HFFc6 (cell line): Measurements from ENCODE around the gene SNAP47. TPM values are rescaled to one million over a fixed set of nuclear protein-coding genes. Genes with fewer than 3 reads are reported as not detected.

Experiments used
- DNase-seq: peaks from one replicate; pipeline ENCODE4 v3.0.0-alpha.2; 2018
- H3K27ac Mint-ChIP-seq: 2 replicates; pipeline ENCODE4 v1.8.0; 2020; ENCODE audit warnings: mild to moderate bottlenecking, mixed read lengths
- H3K27me3 Mint-ChIP-seq: 2 replicates; pipeline ENCODE4 v1.8.0; 2021; ENCODE audit warnings: mild to moderate bottlenecking, moderate library complexity, mixed read lengths; ENCODE audit not compliant: insufficient read depth
- H3K36me3 Mint-ChIP-seq: 2 replicates; pipeline ENCODE4 v1.8.0; 2021; ENCODE audit warnings: low read depth, mixed read lengths
- H3K4me1 Mint-ChIP-seq: 2 replicates; pipeline ENCODE4 v1.8.0; 2020; ENCODE audit warnings: low read depth, mixed read lengths
- H3K4me3 Mint-ChIP-seq: 2 replicates; pipeline ENCODE4 v1.8.0; 2020; ENCODE audit warnings: mild to moderate bottlenecking, moderate library complexity, mixed read lengths
- H3K9me3 Mint-ChIP-seq: 2 replicates; pipeline ENCODE4 v1.8.0; 2020; ENCODE audit warnings: mild to moderate bottlenecking, mixed read lengths
- total RNA-seq, 6 experiments: library from RNA; stranded (reverse); fragmentation: NEBNext Ultra II Directional; extraction: Animal tissue kit (Norgen Biotek cat#: 25700); gene quantifications; 2 replicates in 1 of 6; 3 replicates in 5 of 6; pipeline ENCODE4 v1.2.3, GENCODE V29; 2021
- TF ChIP-seq, protein P1 (sequence below): fragments of 200-600 bp; sonication (generic); IDR thresholded peaks from 2 replicates; pipeline ENCODE4 v1.5.0; 2021; ENCODE audit warnings: antibody characterized with exemption, mild to moderate bottlenecking

SNAP47 gene
- total RNA-seq, 6 experiments from 2014 or later = 27.0 to 31.2 (median 30.4) TPM

DNA sequence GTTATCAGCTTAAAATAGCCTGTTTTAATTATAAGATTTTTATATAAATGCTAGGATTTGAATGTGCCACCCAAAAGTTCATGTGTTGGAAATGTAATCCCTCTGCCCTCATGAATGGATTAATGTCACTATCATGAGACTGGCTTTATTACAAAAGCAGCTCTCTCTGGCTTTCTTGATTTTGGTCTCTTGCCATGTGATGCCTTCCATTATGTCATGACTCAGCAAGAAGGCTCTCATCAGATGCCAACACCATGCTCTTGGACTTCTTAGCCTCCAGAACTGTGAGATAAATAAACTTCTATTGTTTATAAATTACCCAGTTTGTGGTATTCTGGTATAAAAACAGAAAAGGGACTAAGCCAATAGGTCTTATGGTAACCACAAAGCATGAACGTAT is 73.3 kb downstream of the SNAP47 start:
- Mint-ChIP-seq H3K4me1 (peaks cover 23% of the 10 kb centered on the region), H3K27ac (no peak overlapping the region), H3K4me3 (no peak overlapping the region), H3K27me3 (peaks cover 2% of the 10 kb centered on the region; the same call in 1 of the 2 replicates), H3K9me3 (peaks cover 14% of the 10 kb centered on the region), H3K36me3 (no peaks in the 10 kb centered on the region)
- DNase-seq = no peak
- TF ChIP-seq, protein P1, sequence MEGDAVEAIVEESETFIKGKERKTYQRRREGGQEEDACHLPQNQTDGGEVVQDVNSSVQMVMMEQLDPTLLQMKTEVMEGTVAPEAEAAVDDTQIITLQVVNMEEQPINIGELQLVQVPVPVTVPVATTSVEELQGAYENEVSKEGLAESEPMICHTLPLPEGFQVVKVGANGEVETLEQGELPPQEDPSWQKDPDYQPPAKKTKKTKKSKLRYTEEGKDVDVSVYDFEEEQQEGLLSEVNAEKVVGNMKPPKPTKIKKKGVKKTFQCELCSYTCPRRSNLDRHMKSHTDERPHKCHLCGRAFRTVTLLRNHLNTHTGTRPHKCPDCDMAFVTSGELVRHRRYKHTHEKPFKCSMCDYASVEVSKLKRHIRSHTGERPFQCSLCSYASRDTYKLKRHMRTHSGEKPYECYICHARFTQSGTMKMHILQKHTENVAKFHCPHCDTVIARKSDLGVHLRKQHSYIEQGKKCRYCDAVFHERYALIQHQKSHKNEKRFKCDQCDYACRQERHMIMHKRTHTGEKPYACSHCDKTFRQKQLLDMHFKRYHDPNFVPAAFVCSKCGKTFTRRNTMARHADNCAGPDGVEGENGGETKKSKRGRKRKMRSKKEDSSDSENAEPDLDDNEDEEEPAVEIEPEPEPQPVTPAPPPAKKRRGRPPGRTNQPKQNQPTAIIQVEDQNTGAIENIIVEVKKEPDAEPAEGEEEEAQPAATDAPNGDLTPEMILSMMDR = no peak

DNA sequence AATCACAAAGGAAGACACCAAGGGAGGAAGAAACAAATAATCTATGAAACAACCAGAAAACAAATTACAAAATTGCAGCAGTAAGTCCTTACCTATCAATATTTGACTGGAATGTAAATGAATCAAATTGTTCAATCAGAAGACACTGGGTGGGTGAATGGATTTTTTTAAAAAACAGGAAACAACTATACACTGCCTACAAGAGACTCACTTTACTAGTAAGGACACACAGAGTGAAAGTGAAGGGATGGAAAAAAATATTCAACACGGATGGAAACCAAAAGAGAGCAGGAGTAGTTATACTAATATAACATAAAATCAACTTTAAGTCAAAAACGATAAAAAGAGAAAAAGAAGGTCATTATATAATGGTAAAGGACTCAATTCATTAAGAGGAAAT is 73.8 kb downstream of the SNAP47 start:
- peaks cover under 1% of the 10 kb centered on the region; the same call in 1 of the 2 replicates for H3K36me3 Mint-ChIP-seq
- peaks cover 19% of the 10 kb centered on the region for H3K9me3 Mint-ChIP-seq
- TF ChIP-seq, protein P1 = no peak
- peaks cover 23% of the 10 kb centered on the region for H3K4me1 Mint-ChIP-seq
- H3K27ac Mint-ChIP-seq = no peak overlapping the region
- H3K4me3 Mint-ChIP-seq = no peak overlapping the region
- peaks cover 2% of the 10 kb centered on the region; the same call in 1 of the 2 replicates for H3K27me3 Mint-ChIP-seq
- no peak for DNase-seq

DNA sequence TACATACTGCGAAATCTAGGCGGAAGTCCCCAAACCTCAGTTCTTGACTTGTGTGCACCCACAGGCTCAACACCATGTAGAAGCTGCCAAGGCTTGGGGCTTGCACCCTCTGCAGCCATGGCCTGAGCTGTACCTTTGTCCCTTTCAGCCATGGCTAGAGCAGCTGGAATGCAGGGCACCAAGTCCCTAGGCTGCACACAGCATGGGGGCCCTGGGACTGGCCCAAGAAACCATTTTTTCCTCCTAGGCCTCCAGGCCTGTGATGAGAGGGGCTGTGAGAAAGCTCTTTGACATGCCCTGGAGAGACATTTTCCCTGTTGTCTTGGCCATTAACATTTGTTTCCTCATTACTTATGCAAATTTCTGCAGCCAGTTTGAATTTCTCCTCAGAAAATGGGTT is 78.7 kb downstream of the SNAP47 start:
- Mint-ChIP-seq H3K4me3 (no peak overlapping the region), H3K9me3 (peaks cover 30% of the 10 kb centered on the region), H3K36me3 (peaks cover 6% of the 10 kb centered on the region), H3K27me3 (peaks cover 2% of the 10 kb centered on the region; the same call in 1 of the 2 replicates), H3K27ac (no peak overlapping the region), H3K4me1 (0 out of 2 replicates have a peak, but pooled peaks cover 1% of the 10 kb centered on the region)
- no peak for DNase-seq
- TF ChIP-seq, protein P1 = no peak

DNA sequence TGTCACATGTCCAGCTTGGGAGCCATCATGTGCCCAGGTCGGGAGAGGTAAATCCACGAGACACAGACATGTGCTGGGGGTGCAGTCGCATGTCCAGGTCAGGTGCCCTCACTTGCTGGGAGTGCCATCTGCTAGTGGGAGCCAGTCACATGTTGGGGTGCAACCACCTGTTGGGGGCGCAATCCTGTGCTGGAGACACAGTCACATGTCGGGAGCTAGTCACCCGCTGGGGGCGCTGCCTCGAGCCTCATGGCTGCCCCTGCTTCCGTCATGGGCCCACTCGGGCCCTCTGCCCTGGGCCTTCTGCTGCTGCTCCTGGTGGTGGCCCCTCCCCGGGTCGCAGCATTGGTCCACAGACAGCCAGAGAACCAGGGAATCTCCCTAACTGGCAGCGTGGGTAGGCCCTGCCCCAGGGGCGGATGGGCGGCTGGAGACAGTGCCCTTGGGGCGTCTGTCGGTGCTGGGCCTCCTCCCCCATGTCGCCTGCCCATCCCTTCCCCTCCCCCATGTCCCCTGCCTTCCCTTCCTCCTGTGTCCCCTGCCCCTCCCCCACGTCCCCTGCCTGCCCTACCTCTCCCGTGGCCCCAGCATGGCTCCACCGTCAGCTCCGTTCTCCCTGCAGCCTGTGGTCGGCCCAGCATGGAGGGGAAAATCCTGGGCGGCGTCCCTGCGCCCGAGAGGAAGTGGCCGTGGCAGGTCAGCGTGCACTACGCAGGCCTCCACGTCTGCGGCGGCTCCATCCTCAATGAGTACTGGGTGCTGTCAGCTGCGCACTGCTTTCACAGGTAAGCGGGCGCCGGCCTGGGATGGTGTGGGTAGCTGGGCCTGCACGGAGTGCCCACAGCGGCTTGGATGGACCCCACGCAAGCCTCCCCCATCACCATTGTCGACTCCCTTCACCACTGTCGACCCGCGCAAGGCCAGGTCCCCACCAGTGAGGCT is 80.5 kb downstream of the SNAP47 start, which contains the start of gene PRSS38:
PRSS38 (plus strand) TSS at position 208 of the 942 bp plus-strand sequence; CDS start at position 250, 42 bp downstream.
- TF ChIP-seq, protein P1 = peak; percentile 25; the same call in 1 of the 2 replicates
- H3K4me1 Mint-ChIP-seq = no peaks in the 10 kb centered on the region
- H3K9me3 Mint-ChIP-seq = peaks cover 30% of the 10 kb centered on the region
- H3K27me3 Mint-ChIP-seq = no peaks in the 10 kb centered on the region
- DNase-seq = no peak
- H3K4me3 Mint-ChIP-seq = no peak within 1 kb of the TSS
- H3K27ac Mint-ChIP-seq = no peak within 1 kb of the TSS
- H3K36me3 Mint-ChIP-seq = peaks cover 6% of the 10 kb centered on the region

DNA sequence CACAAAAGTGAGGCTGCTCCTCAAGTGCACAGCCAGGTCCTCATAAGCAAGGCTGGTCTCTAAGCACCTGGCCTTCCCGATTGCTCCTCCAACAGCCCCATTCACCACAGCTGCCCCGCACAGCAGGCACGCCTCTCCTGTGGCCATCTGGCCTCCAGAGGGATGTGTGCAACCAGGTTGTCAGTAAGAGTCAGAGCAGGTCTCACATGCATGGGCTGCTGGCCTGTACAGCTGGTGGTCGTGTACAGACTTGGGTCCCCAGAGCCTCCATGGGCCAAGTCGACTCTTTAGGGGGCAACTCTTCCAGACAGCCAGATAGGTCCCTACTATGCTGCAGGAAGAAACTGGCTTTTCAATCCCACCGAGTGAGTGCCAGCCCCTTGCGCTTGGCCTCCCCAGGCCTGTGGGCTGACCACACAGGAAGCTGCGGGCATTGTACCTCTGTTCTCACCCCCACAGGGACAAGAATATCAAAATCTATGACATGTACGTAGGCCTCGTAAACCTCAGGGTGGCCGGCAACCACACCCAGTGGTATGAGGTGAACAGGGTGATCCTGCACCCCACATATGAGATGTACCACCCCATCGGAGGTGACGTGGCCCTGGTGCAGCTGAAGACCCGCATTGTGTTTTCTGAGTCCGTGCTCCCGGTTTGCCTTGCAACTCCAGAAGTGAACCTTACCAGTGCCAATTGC is 81.7 kb downstream of the SNAP47 start:
- Mint-ChIP-seq H3K4me1 (no peaks in the 10 kb centered on the region), H3K4me3 (no peak overlapping the region), H3K27me3 (no peaks in the 10 kb centered on the region), H3K9me3 (peaks cover 30% of the 10 kb centered on the region), H3K36me3 (peaks cover 6% of the 10 kb centered on the region), H3K27ac (no peak overlapping the region)
- DNase-seq = no peak
- TF ChIP-seq, protein P1 = no peak
